VCaP (cell line): Measurements from ENCODE around the gene FGR.
"Not testable (repeated sequence)": the region's sequence is repeated elsewhere in the genome, so short reads cannot be mapped to it uniquely, and the experiment has no call there.

ENCODE experiments used
- H3K27ac ChIP-seq: fragments of 450-650 bp; 2 replicates; pipeline ENCODE4 v1.5.1; 2017
- CTCF ChIP-seq: fragments of 450-650 bp; conservative IDR thresholded peaks from 2 replicates; pipeline ENCODE4 v1.5.1; 2017; ENCODE audit warnings: mild to moderate bottlenecking, moderate library complexity

Gene FGR

GRCh38 chr1:27633298-27633610, 1.7 kb downstream of the FGR start:
- H3K27ac ChIP-seq: no peak overlapping the region
- TF ChIP-seq CTCF: no peak

- no peak for TF ChIP-seq CTCF
- no peak overlapping the region for H3K27ac ChIP-seq
Measured at GRCh38 chr1:27632387-27633297, 2.3 kb downstream of the FGR start.

- no peak overlapping the region for H3K27ac ChIP-seq
Measured at GRCh38 chr1:27630859-27631491, 4.0 kb downstream of the FGR start.

GRCh38 chr1:27628712-27629111, 6.3 kb downstream of the FGR start:
- no peak overlapping the region for H3K27ac ChIP-seq
- TF ChIP-seq CTCF: no peak

More at GRCh38 chr1:27630859-27631491, 4.0 kb downstream of the FGR start:
- no peak for TF ChIP-seq CTCF

- H3K27ac ChIP-seq: not testable (repeated sequence)
Measured at GRCh38 chr1:27627733-27628132, 7.3 kb downstream of the FGR start.

GRCh38 chr1:27627061-27627460, 7.9 kb downstream of the FGR start:
- no peak for TF ChIP-seq CTCF
- H3K27ac ChIP-seq: no peak overlapping the region

GRCh38 chr1:27626031-27626935, 8.7 kb downstream of the FGR start:
- TF ChIP-seq CTCF: no peak
- H3K27ac ChIP-seq: no peak overlapping the region
